Breast epithelium (tissue), 4 donors: ENCODE data around the gene ATP10B. TPM values are rescaled to one million over a fixed set of nuclear protein-coding genes. Genes with fewer than 3 reads are reported as not detected.

ENCODE experiments used
- DNase-seq, 2 donors: peaks; one replicate each; pipeline ENCODE4 v3.0.0-alpha.2; 2019; ENCODE audit warnings: low spot score in 2 of 2
- H3K27ac ChIP-seq, 2 donors: fragments of 200-600 bp; sonication (generic) in 1 of 2; one replicate each; pipeline ENCODE4 v1.5.1; 2016 to 2019; ENCODE audit warnings: mild to moderate bottlenecking in 1 of 2
- H3K27me3 ChIP-seq, 2 donors: fragments of 200-600 bp; sonication (generic) in 1 of 2; one replicate each; pipeline versions ENCODE4 v1.5.1 to v1.6.0; 2017 to 2019; ENCODE audit warnings: control low read depth in 1 of 2, mild to moderate bottlenecking in 1 of 2
- H3K36me3 ChIP-seq: fragments of 200-600 bp; one replicate; pipeline ENCODE4 v1.5.1; 2019
- H3K4me1 ChIP-seq, 2 donors: fragments of 200-600 bp; sonication (generic); one replicate each; pipeline ENCODE4 v1.5.1; 2016 to 2019; ENCODE audit warnings: control low read depth in 1 of 2
- H3K4me3 ChIP-seq, 3 donors: fragments of 200-600 bp; sonication (generic); 1 replicate in 2 of 3; 2 replicates in 1 of 3; pipeline ENCODE4 v1.5.1; 2016 to 2019; ENCODE audit warnings: mild to moderate bottlenecking in 3 of 3, moderate library complexity in 2 of 3
- H3K9me3 ChIP-seq, 2 donors: fragments of 200-600 bp; sonication (generic) in 1 of 2; one replicate each; pipeline ENCODE4 v1.5.1; 2016 to 2019; ENCODE audit warnings: control low read depth in 1 of 2
- POLR2A ChIP-seq: fragments of 450-650 bp; IDR thresholded peaks from one replicate; pipeline ENCODE4 v1.6.1; 2016; ENCODE audit warnings: antibody characterized with exemption, mild to moderate bottlenecking, moderate library complexity
- POLR2AphosphoS5 ChIP-seq, 3 donors: sonication (generic); formaldehyde crosslinking; IDR thresholded peaks; one replicate each; pipeline ENCODE4 v1.6.1; 2017; ENCODE audit warnings: antibody characterized with exemption in 3 of 3
- intact Hi-C: fragments of 100-400 bp; cut with DNase I; formaldehyde crosslinking; loops from one replicate; pipeline ENCODE4 v1.15.1; 2023; ENCODE audit warnings: low total_unique reads
- total RNA-seq, 3 donors: library from RNA; depleted of rRNA; stranded (reverse); fragments of >200 nt; gene quantifications; one replicate each; pipeline ENCODE4 v1.1.0, GENCODE V29; 2016
- TF ChIP-seq, protein P1 (sequence below), 3 donors: fragments of 450-650 bp; IDR thresholded peaks; one replicate each; pipeline ENCODE4 v1.5.1; 2016 to 2017; ENCODE audit warnings: antibody characterized with exemption in 3 of 3, mild to moderate bottlenecking in 3 of 3, moderate library complexity in 3 of 3

Gene ATP10B
- total RNA-seq, 3 donors from 2014 or later, result under 0.01 to 2.9 TPM; not detected in 1

DNA sequence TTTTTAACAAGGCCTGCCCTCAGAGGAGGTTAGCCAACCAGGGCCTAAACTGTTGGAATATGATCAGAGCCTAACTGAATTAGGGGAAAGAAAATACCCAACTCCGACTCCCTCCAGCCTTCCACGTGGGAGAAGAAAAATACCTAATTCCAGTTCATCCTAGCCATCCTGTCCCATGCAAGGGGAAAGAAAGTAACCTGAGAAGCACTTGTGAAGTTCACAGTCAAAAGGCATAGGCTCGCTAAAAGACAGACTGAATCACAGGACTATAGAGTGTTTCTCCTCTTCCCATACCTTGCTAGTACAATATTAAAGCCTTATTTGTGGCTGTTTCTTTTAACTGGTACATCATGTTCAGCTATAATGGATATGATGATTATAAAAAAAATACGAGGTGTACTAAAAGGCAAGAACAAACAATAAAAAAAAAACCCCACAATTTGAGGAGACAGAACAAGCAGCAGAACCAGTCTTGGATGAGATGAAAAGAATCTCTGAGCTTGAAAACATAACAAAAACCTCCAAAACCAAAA, 18.0 kb upstream of the ATP10B start:
- DNase-seq, result no peak
- no peaks in the 10 kb centered on the region for H3K9me3 ChIP-seq
- intact Hi-C loops, result no loop called here
- no peak for TF ChIP-seq POLR2A
- no peak overlapping the region for H3K4me3 ChIP-seq
- H3K27me3 ChIP-seq, result no peaks in the 10 kb centered on the region
- H3K36me3 ChIP-seq, result no peaks in the 10 kb centered on the region
- no peak overlapping the region for H3K27ac ChIP-seq
- no peaks in the 10 kb centered on the region for H3K4me1 ChIP-seq

DNA sequence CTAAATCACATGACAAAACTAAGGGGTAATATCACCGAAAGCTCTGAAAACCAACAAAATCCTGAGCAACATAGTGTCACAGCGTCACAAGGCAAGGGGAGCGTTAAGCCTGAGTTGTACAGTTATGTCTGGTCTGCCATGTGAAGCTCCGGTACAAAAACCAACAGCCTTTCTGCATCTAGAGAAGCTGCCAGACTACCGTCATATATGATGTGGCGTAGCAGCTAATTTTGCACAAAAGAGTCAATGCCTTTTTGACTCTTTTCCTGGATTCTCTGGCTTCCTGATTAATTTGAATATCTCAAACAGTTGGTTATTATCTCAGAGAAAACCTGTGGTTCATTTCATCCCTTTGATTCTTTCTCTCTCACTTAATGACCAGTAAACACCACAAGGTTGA, 16.0 kb upstream of the ATP10B start:
- Histone ChIP-seq H3K4me3 (no peak overlapping the region), H3K27me3 (no peaks in the 10 kb centered on the region), H3K36me3 (no peaks in the 10 kb centered on the region), H3K4me1 (no peaks in the 10 kb centered on the region), H3K9me3 (no peaks in the 10 kb centered on the region), H3K27ac (no peak overlapping the region)
- intact Hi-C loops, result no loop called here
- no peak for DNase-seq
- TF ChIP-seq, protein P1, sequence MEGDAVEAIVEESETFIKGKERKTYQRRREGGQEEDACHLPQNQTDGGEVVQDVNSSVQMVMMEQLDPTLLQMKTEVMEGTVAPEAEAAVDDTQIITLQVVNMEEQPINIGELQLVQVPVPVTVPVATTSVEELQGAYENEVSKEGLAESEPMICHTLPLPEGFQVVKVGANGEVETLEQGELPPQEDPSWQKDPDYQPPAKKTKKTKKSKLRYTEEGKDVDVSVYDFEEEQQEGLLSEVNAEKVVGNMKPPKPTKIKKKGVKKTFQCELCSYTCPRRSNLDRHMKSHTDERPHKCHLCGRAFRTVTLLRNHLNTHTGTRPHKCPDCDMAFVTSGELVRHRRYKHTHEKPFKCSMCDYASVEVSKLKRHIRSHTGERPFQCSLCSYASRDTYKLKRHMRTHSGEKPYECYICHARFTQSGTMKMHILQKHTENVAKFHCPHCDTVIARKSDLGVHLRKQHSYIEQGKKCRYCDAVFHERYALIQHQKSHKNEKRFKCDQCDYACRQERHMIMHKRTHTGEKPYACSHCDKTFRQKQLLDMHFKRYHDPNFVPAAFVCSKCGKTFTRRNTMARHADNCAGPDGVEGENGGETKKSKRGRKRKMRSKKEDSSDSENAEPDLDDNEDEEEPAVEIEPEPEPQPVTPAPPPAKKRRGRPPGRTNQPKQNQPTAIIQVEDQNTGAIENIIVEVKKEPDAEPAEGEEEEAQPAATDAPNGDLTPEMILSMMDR (IDR thresholded peaks at IDR 0.05), result no peak
- no peak for TF ChIP-seq POLR2AphosphoS5 (IDR thresholded peaks at IDR 0.05)
- TF ChIP-seq POLR2A, result no peak

DNA sequence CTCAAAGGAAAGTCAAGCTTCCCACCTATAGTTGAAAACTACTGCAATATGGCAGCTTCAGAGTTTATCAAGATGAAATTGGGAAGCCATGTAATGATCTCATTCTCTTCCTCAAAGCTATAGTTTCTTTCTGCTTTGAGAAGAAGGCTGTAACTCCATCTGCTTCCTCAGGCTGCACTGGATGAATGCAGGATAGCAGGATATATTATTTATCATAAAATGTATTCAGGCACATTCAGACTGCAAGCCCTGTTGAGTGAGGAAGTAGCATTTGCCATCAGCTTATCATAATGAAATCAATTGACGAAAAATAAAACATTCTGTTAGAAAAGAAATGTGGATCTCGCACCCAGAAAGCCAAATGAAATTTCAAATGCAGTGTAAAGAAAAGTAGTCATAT, 560 bp downstream of the ATP10B start:
- Histone ChIP-seq H3K4me1 (no peaks in the 10 kb centered on the region), H3K9me3 (no peaks in the 10 kb centered on the region), H3K27ac (no peak overlapping the region), H3K36me3 (no peaks in the 10 kb centered on the region), H3K27me3 (no peaks in the 10 kb centered on the region), H3K4me3 (no peak overlapping the region)
- TF ChIP-seq, protein P1 (IDR thresholded peaks at IDR 0.05), result no peak
- TF ChIP-seq POLR2AphosphoS5 (IDR thresholded peaks at IDR 0.05) (no peak), POLR2A (no peak)
- intact Hi-C loops, result no loop called here
- DNase-seq, result no peak

DNA sequence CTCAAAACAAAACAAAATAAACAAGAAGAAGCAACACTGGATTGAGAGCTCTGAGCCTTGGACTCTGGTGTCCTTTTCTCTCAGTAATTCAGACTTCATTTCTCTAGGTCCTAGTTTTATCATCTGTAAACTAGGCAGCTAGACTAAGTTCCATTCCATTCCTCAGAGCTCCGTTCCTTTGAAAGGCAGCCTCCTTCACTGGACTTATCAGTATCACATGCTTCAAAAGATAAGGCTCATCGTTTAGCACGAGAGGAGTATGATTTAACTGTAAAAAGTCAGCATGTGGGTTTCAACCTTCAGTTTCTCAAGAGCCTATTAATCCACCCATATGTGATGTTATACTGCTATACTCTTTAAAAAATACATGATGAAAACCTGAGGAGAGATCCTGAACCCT, 1.6 kb downstream of the ATP10B start:
- DNase-seq, result no peak
- Histone ChIP-seq H3K27ac (no peak overlapping the region), H3K27me3 (no peaks in the 10 kb centered on the region), H3K4me1 (no peaks in the 10 kb centered on the region), H3K4me3 (no peak overlapping the region), H3K9me3 (no peaks in the 10 kb centered on the region), H3K36me3 (no peaks in the 10 kb centered on the region)
- TF ChIP-seq POLR2AphosphoS5 (IDR thresholded peaks at IDR 0.05), result no peak
- no peak for TF ChIP-seq POLR2A
- TF ChIP-seq, protein P1 (IDR thresholded peaks at IDR 0.05), result no peak
- intact Hi-C loops, result no loop called here

DNA sequence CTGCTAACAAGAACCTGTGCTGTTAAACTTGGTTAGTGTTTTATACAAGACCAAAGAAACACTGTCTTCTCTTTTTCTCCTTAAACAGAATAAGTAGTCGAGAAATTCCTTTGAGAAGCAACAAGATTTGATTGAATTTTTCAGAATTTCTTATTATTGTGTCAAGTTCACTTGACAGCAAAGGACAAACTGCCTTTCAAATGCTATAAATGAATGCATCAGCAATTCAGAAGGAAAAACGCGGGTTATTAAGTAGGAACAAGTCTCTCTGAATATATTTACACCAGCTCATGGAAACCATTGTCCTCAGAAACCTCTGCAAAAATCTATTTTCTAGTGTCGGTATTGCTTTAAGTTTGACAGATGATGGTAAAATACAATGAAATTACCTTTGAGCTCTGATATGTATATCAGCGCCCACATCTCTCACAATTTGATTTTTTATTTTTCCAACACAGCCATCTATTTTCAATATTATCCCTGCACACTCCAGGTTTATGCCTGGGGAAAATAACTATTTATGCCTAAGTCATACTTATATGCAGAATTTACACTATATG, 4.4 kb downstream of the ATP10B start:
- Histone ChIP-seq H3K36me3 (no peaks in the 10 kb centered on the region), H3K27ac (no peak overlapping the region), H3K4me1 (no peaks in the 10 kb centered on the region), H3K4me3 (no peak overlapping the region), H3K27me3 (no peaks in the 10 kb centered on the region), H3K9me3 (no peaks in the 10 kb centered on the region)
- DNase-seq, result no peak
- TF ChIP-seq, protein P1 (IDR thresholded peaks at IDR 0.05), result no peak
- TF ChIP-seq POLR2A, result no peak
- TF ChIP-seq POLR2AphosphoS5 (IDR thresholded peaks at IDR 0.05), result no peak
- intact Hi-C loops, result no loop called here
